ENCODE data around the gene ARHGAP10.

ARHGAP10 gene

DNA sequence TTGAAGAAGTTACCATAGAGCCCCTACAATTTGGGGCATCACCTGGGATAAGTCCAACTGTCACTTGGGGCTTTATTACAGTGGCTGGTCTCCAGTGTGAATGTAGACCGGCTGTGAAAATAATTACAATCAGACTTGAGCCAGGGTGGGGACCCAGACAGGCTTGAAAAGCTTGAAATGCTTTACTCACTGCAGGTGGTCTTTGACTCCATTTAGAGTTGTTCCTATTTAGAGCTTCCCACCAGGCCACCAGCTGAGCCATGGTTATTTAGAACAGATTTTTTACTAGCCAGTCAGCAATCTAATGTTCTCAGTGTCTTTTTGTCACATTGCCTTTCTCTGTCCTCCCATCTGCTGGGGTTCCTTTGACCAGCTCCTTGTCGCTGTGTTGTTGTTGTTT lies 5.7 kb downstream of the ARHGAP10 start:
- no peak for DNase-seq (ENCODE audit: low spot score)
- CTCF ChIA-PET, result no interaction called here
- no peak for TF ChIP-seq CTCF (conservative IDR thresholded peaks at IDR 0.05; ENCODE audit: low read depth)
- POLR2A ChIA-PET (ENCODE audit: low non-redundant PET), result no interaction called here
- H3K27ac ChIP-seq, result no peak overlapping the region

DNA sequence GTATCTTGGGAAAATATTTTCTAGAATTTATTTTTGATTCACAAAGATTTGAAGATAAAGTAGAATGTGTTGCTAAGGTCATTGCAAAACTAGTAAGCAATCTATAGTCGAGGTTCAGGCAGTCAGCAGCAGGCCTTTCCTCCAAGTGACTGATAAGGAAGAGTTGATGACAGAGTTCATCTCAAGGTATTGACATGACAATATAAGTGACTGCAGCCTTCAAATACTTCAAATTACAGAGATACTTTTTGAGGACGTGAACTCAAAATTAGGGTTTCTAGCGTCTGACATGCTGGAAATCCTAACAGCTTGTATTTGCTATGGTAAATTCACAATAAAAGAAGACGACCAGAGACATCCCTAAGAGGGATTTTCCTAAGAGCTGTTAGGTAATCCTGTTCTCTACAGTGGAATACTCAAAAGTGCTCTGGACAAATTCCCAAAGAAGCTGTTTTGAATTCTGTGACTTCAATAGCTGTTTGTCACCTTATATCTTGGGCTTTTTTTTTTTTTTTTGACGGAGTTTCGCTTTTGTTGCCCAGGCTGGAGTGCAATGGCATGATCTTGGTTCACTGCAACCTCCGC lies 7.4 kb downstream of the ARHGAP10 start:
- CTCF ChIA-PET, result interaction anchor here (0.7 kb wide), 1 partner anchor 128 kb away, joined by 3 read pairs; no protein-coding TSS in a partner anchor
- POLR2A ChIA-PET (ENCODE audit: low non-redundant PET), result no interaction called here
- no peak overlapping the region for H3K27ac ChIP-seq
- no peak for TF ChIP-seq CTCF (conservative IDR thresholded peaks at IDR 0.05; ENCODE audit: low read depth)
- DNase-seq (ENCODE audit: low spot score), result no peak

DNA sequence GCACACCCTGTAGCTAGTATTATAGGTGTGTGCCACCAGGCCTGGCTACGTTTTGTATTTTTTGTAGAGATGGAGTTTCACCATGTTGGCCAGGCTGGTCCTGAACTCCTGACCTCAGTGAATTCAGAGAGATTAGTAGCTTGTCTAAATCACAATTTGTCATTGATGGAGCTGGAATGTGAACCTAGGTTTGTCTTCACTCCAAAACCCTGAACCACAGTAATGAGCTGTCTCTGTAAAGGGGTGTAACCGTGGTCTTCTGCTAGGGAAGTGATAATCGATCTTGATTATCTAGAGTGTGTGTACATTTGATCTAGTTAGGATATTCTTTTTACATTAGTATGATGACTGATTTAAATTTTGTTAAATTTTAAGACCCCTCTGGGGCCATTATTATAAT lies 8.3 kb downstream of the ARHGAP10 start:
- DNase-seq (ENCODE audit: low spot score), result no peak
- TF ChIP-seq CTCF (conservative IDR thresholded peaks at IDR 0.05; ENCODE audit: low read depth), result no peak
- no peak overlapping the region for H3K27ac ChIP-seq
- ChIA-PET POLR2A (ENCODE audit: low non-redundant PET) (no interaction called here), CTCF (interaction anchor here (0.7 kb wide), 1 partner anchor 13 kb away, joined by 3 read pairs; no protein-coding TSS in a partner anchor)

DNA sequence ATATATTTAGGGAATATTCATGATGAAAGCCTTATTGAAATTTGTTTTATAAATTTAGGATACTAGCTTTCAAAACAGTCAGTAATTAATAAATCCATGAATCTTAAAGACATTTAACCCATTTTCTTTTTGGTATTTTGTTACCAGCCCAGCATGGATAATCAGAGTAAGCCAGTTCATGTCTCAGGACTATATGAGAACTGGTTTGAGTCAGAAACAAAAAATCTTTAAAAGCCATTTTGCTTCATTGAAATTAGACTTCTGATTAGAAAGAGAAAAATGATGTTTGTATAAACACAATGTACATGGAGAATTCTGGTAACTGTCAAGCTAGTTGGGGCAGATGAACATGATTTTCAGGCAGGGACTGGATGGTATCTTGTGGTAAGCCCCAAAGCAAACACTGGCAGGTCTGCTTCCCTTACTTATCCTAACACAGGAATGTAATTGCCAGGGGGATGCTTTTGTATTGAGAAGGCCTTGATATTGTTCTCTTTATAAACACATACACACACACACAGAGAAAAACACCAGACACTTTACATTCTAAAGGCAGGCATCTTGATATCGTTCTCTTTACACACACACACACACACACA lies 9.4 kb downstream of the ARHGAP10 start:
- POLR2A ChIA-PET (ENCODE audit: low non-redundant PET), result no interaction called here
- CTCF ChIA-PET, result interaction anchor here (0.6 kb wide), 1 partner anchor 381 kb away, joined by 4 read pairs; no protein-coding TSS in a partner anchor
- no peak for DNase-seq (ENCODE audit: low spot score)
- no peak for TF ChIP-seq CTCF (conservative IDR thresholded peaks at IDR 0.05; ENCODE audit: low read depth)
- no peak overlapping the region for H3K27ac ChIP-seq

- no peak overlapping the region for H3K27ac ChIP-seq
- CTCF ChIA-PET, result interaction anchor here (0.7 kb wide), 1 partner anchor 11 kb away, joined by 4 read pairs; no protein-coding TSS in a partner anchor
- no peak for TF ChIP-seq CTCF (conservative IDR thresholded peaks at IDR 0.05; ENCODE audit: low read depth)
- no peak for DNase-seq (ENCODE audit: low spot score)
- POLR2A ChIA-PET (ENCODE audit: low non-redundant PET), result no interaction called here
Measured at GRCh38 chr4:147747787-147748454, 16.0 kb downstream of the ARHGAP10 start.

DNA sequence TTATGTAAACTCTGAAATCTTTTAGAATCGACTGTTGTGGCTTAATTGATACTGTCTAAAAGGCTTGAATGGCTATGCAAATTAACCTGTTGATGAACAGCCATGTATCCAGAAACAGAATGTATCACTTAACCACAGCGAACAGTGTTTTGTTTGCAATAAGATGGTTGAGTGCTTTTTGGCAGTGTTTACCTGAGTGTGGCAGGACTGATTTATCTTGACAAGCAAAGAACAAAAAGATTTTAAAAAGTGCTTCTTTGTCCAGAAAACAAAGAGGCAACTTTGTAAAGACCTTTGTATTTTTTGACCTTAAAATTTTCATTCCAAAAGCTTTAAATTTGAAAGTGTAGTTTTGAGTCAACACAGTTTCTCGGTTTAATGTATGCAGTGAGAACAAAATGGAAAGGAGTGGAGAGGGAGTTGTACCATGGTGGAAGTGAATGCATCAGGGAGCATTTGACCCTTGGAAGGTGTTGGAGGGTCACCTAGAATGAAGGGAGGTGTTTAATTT lies 18.0 kb downstream of the ARHGAP10 start:
- DNase-seq (ENCODE audit: low spot score), result no peak
- POLR2A ChIA-PET (ENCODE audit: low non-redundant PET), result no interaction called here
- CTCF ChIA-PET, result no interaction called here
- TF ChIP-seq CTCF (conservative IDR thresholded peaks at IDR 0.05; ENCODE audit: low read depth), result no peak
- H3K27ac ChIP-seq, result no peak overlapping the region
